Gastroesophageal sphincter (tissue), 3 donors: Measurements from ENCODE around the gene ACTR1A.

ENCODE experiments used
- EP300 ChIP-seq: sonication (generic); formaldehyde crosslinking; IDR thresholded peaks from one replicate; pipeline ENCODE4 v1.6.1; 2017; ENCODE audit warnings: antibody characterized with exemption, mild to moderate bottlenecking
- POLR2A ChIP-seq, 2 donors: fragments of 450-650 bp; IDR thresholded peaks; one replicate each; pipeline ENCODE4 v1.6.1; 2017; ENCODE audit warnings: antibody characterized with exemption in 2 of 2, mild to moderate bottlenecking in 2 of 2, moderate library complexity in 1 of 2
- POLR2AphosphoS5 ChIP-seq: sonication (generic); formaldehyde crosslinking; IDR thresholded peaks from one replicate; pipeline ENCODE4 v1.6.1; 2017; ENCODE audit warnings: antibody characterized with exemption
- TF ChIP-seq, protein P1 (sequence below), 4 experiments: fragments of 200-600 bp in 2 of 4; fragments of 450-650 bp in 2 of 4; sonication (generic) in 1 of 4; IDR thresholded peaks; one replicate each; pipeline ENCODE4 v1.5.1; 2017 to 2019; ENCODE audit warnings: antibody characterized with exemption in 4 of 4, mild to moderate bottlenecking in 2 of 4, moderate library complexity in 2 of 4

DNA sequence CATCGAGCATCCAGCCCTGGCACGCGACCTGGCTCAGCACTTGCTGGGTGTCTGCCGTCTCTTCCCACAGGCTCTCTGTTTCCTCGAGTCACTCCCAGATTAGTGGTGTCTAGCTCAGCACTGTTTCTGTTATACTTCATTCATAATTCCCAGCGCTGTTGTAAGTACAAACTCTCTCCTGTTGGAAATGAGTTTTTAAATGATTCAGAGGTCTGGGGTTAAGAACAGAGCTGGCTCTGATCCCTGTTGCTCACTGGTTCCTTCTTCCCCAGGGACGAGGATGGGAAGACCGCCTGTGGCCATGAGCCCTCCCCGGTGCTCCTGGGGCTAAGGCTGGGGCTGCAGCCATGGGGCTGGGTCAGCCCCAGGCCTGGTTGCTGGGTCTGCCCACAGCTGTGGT, 33.8 kb downstream of the ACTR1A start:
- TF ChIP-seq POLR2A (IDR thresholded peaks at IDR 0.05) (no peak), EP300 (no peak), POLR2AphosphoS5 (no peak)
- TF ChIP-seq, protein P1, sequence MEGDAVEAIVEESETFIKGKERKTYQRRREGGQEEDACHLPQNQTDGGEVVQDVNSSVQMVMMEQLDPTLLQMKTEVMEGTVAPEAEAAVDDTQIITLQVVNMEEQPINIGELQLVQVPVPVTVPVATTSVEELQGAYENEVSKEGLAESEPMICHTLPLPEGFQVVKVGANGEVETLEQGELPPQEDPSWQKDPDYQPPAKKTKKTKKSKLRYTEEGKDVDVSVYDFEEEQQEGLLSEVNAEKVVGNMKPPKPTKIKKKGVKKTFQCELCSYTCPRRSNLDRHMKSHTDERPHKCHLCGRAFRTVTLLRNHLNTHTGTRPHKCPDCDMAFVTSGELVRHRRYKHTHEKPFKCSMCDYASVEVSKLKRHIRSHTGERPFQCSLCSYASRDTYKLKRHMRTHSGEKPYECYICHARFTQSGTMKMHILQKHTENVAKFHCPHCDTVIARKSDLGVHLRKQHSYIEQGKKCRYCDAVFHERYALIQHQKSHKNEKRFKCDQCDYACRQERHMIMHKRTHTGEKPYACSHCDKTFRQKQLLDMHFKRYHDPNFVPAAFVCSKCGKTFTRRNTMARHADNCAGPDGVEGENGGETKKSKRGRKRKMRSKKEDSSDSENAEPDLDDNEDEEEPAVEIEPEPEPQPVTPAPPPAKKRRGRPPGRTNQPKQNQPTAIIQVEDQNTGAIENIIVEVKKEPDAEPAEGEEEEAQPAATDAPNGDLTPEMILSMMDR (IDR thresholded peaks at IDR 0.05), result no peak
